Suprapubic skin (tissue), 4 donors: ENCODE data around the gene RFX2. TPM values are rescaled to one million over a fixed set of nuclear protein-coding genes. Genes with fewer than 3 reads are reported as not detected.

Source experiments
- DNase-seq, 2 donors: peaks; one replicate each; pipeline ENCODE4 v3.0.0-alpha.2; 2019; ENCODE audit warnings: low spot score in 2 of 2
- H3K27ac ChIP-seq: fragments of 200-600 bp; sonication (generic); one replicate; pipeline ENCODE4 v1.5.1; 2019
- H3K27me3 ChIP-seq: fragments of 200-600 bp; sonication (generic); one replicate; pipeline ENCODE4 v1.5.1; 2019
- H3K36me3 ChIP-seq: fragments of 200-600 bp; sonication (generic); one replicate; pipeline ENCODE4 v1.5.1; 2019
- H3K4me1 ChIP-seq: fragments of 200-600 bp; sonication (generic); one replicate; pipeline ENCODE4 v1.5.1; 2019
- H3K4me3 ChIP-seq: fragments of 200-600 bp; sonication (generic); one replicate; pipeline ENCODE4 v1.5.1; 2019; ENCODE audit warnings: mild to moderate bottlenecking
- H3K9me3 ChIP-seq: fragments of 200-600 bp; sonication (generic); one replicate; pipeline ENCODE4 v1.5.1; 2019
- EP300 ChIP-seq: sonication (generic); formaldehyde crosslinking; IDR thresholded peaks from one replicate; pipeline ENCODE4 v1.6.1; 2017; ENCODE audit warnings: antibody characterized with exemption
- POLR2A ChIP-seq, 2 donors: fragments of 450-650 bp; IDR thresholded peaks; one replicate each; pipeline ENCODE4 v1.6.1; 2017; ENCODE audit warnings: antibody characterized with exemption in 2 of 2, mild to moderate bottlenecking in 2 of 2, moderate library complexity in 2 of 2
- POLR2AphosphoS5 ChIP-seq, 3 donors: sonication (generic); formaldehyde crosslinking; IDR thresholded peaks; one replicate each; pipeline ENCODE4 v1.6.1; 2017; ENCODE audit warnings: antibody characterized with exemption in 3 of 3
- WGBS: methylation state at CpG from one replicate; pipeline ENCODE4 v1.1.5; 2018; 5-methylcytosine and 5-hydroxymethylcytosine counted together
- total RNA-seq, 4 donors: library from RNA; depleted of rRNA; stranded (reverse); fragments of >200 nt; gene quantifications; one replicate each; pipeline ENCODE4 v1.1.0, GENCODE V29; 2016
- TF ChIP-seq, protein P1 (sequence below), 2 donors: fragments of 200-600 bp in 1 of 2; fragments of 450-650 bp in 1 of 2; sonication (generic) in 1 of 2; IDR thresholded peaks; one replicate each; pipeline ENCODE4 v1.5.1; 2016 to 2019; ENCODE audit warnings: antibody characterized with exemption in 2 of 2, mild to moderate bottlenecking in 1 of 2, moderate library complexity in 1 of 2

RFX2 gene
- total RNA-seq, 4 donors from 2014 or later = 28.8 to 62.0 (median 43.5) TPM

DNA sequence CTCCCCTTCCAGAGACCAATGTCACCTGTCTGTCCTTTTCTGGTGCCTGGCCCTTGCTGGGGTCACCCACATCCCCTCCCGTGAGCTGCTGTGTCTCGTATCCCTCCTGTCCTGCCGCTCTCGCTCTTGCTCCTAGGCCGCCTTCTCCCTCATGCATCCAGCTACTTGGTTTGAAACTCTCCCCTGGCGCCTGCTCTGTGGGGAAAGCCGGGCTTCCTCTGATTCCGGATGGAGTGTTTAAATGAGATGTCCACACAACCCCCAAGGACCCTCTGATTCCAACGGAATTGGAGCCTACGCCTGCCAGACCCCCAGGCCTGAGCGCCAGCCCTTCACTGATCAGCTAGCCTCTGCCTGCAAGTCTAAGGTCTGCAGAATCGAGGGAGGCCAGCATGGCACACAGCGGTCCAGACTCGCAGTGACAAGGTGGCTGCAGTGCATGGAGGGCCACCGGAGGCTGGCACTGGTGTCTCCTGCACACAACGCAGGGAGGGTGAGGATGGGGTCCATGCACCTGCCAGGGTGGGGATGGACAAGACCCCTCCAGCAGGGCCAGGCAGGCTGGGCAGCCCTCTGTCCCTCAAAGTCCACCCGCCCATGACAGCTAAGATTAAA lies 47.2 kb downstream of the RFX2 start:
- peak overlapping the region; percentile 97 for H3K27ac ChIP-seq
- H3K4me1 ChIP-seq = peaks cover 99% of the 10 kb centered on the region
- TF ChIP-seq POLR2A (IDR thresholded peaks at IDR 0.05) = no peak
- TF ChIP-seq EP300 = no peak
- TF ChIP-seq, protein P1, sequence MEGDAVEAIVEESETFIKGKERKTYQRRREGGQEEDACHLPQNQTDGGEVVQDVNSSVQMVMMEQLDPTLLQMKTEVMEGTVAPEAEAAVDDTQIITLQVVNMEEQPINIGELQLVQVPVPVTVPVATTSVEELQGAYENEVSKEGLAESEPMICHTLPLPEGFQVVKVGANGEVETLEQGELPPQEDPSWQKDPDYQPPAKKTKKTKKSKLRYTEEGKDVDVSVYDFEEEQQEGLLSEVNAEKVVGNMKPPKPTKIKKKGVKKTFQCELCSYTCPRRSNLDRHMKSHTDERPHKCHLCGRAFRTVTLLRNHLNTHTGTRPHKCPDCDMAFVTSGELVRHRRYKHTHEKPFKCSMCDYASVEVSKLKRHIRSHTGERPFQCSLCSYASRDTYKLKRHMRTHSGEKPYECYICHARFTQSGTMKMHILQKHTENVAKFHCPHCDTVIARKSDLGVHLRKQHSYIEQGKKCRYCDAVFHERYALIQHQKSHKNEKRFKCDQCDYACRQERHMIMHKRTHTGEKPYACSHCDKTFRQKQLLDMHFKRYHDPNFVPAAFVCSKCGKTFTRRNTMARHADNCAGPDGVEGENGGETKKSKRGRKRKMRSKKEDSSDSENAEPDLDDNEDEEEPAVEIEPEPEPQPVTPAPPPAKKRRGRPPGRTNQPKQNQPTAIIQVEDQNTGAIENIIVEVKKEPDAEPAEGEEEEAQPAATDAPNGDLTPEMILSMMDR (IDR thresholded peaks at IDR 0.05) = no peak
- no peak for TF ChIP-seq POLR2AphosphoS5 (IDR thresholded peaks at IDR 0.05)
- H3K36me3 ChIP-seq = no peaks in the 10 kb centered on the region
- peak; percentile 67 to 76 for DNase-seq
- no peak overlapping the region for H3K4me3 ChIP-seq
- no peaks in the 10 kb centered on the region for H3K9me3 ChIP-seq
- H3K27me3 ChIP-seq = no peaks in the 10 kb centered on the region
- WGBS = 90% methylated on average over 17 of the region's 17 CpGs

DNA sequence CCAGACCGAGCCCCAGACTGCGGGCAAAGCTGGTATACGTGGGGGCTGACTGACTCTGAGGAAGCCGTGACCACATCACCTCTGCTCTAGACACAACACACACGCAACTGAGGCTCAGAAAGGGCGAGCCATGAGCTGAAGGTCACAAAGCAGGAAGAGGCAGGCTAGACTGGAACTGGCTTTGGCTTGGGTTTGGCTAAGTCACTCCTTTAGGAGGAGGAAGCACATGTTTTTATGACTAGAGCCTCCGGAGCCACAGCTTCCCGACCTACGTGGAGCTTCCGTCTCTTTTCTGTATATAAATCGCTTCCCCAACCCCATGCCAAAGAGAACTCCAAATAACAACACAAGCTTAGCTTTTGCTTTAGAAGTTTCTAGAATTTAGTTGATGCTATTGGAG lies 48.0 kb downstream of the RFX2 start:
- Histone ChIP-seq H3K9me3 (no peaks in the 10 kb centered on the region), H3K4me1 (peaks cover 99% of the 10 kb centered on the region), H3K4me3 (no peak overlapping the region), H3K27ac (peak overlapping the region; percentile 97), H3K36me3 (no peaks in the 10 kb centered on the region), H3K27me3 (no peaks in the 10 kb centered on the region)
- WGBS = 49% methylated on average over 11 of the region's 11 CpGs
- TF ChIP-seq POLR2AphosphoS5 (IDR thresholded peaks at IDR 0.05) = peak; percentile 9 to 82 (median 39)
- TF ChIP-seq, protein P1 (IDR thresholded peaks at IDR 0.05) = no peak
- peak in 1 of 2 donors; percentile 11 for TF ChIP-seq POLR2A (IDR thresholded peaks at IDR 0.05)
- peak; percentile 72 to 81 for DNase-seq

DNA sequence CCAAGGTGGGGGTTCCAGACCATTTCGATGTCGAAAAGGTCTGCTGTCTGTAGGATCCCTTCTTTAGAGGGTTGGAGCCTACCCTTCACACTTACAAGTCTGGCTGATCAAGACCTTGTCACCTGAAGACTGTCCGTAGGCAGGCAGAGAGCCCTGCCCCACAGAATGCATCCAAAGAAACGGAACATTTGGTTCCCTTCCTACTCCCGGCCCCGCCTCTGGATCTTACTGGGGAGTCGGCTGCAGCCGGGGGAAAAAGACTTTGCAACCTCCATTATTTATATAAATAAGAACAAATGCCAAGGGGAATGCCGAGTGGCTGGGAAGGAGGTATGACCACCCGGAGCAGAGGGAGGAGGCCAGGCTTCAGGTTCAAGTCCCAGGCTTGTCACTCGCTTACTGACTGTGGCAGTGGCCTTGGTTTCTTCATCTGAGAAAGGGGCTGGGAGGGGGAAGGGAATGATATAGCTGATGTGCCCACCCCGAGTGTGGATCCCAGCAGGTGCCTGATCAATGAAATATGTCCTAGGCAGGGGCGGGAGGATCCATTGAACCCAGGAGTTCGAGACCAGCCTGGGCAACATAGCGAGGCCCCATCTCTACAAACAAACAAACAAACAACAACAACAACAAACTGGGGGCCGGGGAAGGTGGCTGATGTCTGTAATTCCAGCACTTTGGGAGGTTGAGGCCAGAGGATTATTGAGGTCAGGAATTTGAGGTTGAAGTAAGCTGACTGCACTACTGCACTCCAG lies 48.7 kb downstream of the RFX2 start:
- Histone ChIP-seq H3K27ac (peak overlapping the region; percentile 97), H3K4me1 (peaks cover 99% of the 10 kb centered on the region), H3K36me3 (no peaks in the 10 kb centered on the region), H3K9me3 (no peaks in the 10 kb centered on the region), H3K27me3 (no peaks in the 10 kb centered on the region), H3K4me3 (no peak overlapping the region)
- 49% methylated on average over 16 of the region's 16 CpGs for WGBS
- DNase-seq = peak in 1 of 2 donors; percentile 84
- peak in 2 of 3 donors; percentile 30 to 41 for TF ChIP-seq POLR2AphosphoS5 (IDR thresholded peaks at IDR 0.05)
- TF ChIP-seq POLR2A (IDR thresholded peaks at IDR 0.05) = no peak

DNA sequence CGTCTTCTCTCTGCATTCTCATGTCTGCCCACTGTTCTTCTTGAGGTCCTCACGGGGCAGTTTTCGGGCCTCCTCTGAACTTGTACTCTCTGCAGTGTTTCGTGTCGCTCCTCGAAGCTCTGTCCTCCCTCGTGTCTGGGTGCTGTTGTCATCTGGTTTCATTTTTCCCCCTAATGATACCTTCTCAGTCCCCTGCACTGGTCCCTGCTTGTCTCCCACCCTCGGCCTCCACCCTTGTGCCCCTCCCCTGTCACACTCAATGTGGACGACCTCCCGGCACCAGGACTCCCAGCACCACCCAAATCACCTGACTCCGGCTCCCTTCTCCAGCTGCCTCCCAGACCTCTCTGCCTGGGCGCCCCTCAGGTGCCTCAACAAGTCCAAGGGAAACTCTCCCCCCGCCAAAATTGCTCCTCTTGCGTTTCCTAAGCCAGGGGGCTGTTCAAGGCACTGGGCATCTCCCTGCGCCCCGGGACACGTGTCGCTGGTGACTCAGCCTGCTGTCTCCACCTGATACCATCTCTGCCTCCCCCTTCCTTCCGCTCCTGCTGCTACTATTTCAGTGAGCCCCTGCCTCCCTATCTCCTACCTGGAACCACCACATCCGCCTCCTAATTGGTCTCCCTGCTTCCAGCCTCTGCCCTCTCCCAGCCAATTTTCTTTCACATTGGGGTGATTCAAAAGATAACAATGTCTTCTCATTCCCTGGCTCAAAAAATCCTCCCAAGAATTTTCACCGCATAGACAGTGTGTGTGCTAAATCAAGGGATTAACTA lies 49.5 kb downstream of the RFX2 start:
- peaks cover 99% of the 10 kb centered on the region for H3K4me1 ChIP-seq
- H3K27me3 ChIP-seq = no peaks in the 10 kb centered on the region
- no peaks in the 10 kb centered on the region for H3K36me3 ChIP-seq
- no peaks in the 10 kb centered on the region for H3K9me3 ChIP-seq
- peak in 1 of 2 donors; percentile 78 for DNase-seq
- TF ChIP-seq POLR2AphosphoS5 (IDR thresholded peaks at IDR 0.05) (no peak), POLR2A (IDR thresholded peaks at IDR 0.05) (no peak), EP300 (no peak)
- TF ChIP-seq, protein P1 (IDR thresholded peaks at IDR 0.05) = no peak
- no peak overlapping the region for H3K4me3 ChIP-seq
- H3K27ac ChIP-seq = peak overlapping the region; percentile 97
- 55% methylated on average over 21 of the region's 21 CpGs for WGBS

DNA sequence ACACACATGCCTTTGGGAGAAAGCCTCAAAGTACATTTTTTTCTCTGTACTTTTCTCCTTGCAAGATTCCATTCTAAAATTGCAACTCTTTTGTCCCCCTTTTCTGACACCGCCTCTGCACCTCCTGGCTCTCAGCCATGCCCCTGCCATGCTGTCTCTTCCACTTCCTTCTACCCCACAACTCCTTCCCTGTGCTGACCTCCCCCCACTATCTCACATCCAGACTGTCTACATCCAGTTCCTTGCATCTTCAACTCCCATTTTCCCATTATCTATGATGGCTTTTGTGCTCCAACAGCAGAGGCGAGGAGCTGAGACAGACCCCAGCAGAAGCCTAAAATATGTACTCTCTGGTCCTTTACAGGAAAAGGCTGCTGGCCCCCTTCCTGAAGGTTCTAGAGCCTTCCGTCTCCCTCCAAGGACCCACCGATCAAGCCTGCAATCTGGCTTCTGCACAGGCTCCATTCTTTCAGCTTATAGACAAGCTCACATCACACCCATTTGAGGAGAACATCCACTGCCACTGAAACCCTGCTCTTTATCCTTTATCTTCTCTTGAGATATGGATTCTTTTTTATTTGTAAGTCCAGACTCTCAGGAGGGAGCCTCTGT lies 50.2 kb downstream of the RFX2 start:
- Histone ChIP-seq H3K4me3 (no peak overlapping the region), H3K27ac (peak overlapping the region; percentile 97), H3K4me1 (peaks cover 99% of the 10 kb centered on the region), H3K9me3 (no peaks in the 10 kb centered on the region), H3K27me3 (no peaks in the 10 kb centered on the region), H3K36me3 (no peaks in the 10 kb centered on the region)
- TF ChIP-seq POLR2A (IDR thresholded peaks at IDR 0.05) (no peak), EP300 (no peak), POLR2AphosphoS5 (IDR thresholded peaks at IDR 0.05) (no peak)
- TF ChIP-seq, protein P1 (IDR thresholded peaks at IDR 0.05) = no peak
- DNase-seq = peak in 1 of 2 donors; percentile 59
- WGBS = 79% methylated on average over 4 of the region's 4 CpGs
